Spleen (tissue), 7 donors: ENCODE data around the gene ZNF862.

Experiments used
- POLR2AphosphoS5 ChIP-seq, 3 donors: sonication (generic); formaldehyde crosslinking; IDR thresholded peaks; one replicate each; pipeline ENCODE4 v1.5.1; 2017; ENCODE audit warnings: antibody characterized with exemption in 3 of 3
- TF ChIP-seq, protein P1 (sequence below), 11 experiments: fragments of 200-600 bp in 7 of 11; fragments of 450-650 bp in 4 of 11; sonication (generic) in 4 of 11; IDR thresholded peaks in 8 of 11; conservative IDR thresholded peaks in 3 of 11; 1 replicate in 7 of 11; 2 replicates in 4 of 11; pipeline versions ENCODE4 v1.4.0 to v1.8.0; 2016 to 2021; ENCODE audit warnings: antibody characterized with exemption in 11 of 11, inconsistent platforms in 4 of 11, mild to moderate bottlenecking in 1 of 11
- donor health status: DM: no; HTN: no; CAD: no; lungs with moderate emphysema.
- donor health status: DM: no; HTN: no; CAD: no.
- donor health status: DM: no; HTN: no; CAD: no.

DNA sequence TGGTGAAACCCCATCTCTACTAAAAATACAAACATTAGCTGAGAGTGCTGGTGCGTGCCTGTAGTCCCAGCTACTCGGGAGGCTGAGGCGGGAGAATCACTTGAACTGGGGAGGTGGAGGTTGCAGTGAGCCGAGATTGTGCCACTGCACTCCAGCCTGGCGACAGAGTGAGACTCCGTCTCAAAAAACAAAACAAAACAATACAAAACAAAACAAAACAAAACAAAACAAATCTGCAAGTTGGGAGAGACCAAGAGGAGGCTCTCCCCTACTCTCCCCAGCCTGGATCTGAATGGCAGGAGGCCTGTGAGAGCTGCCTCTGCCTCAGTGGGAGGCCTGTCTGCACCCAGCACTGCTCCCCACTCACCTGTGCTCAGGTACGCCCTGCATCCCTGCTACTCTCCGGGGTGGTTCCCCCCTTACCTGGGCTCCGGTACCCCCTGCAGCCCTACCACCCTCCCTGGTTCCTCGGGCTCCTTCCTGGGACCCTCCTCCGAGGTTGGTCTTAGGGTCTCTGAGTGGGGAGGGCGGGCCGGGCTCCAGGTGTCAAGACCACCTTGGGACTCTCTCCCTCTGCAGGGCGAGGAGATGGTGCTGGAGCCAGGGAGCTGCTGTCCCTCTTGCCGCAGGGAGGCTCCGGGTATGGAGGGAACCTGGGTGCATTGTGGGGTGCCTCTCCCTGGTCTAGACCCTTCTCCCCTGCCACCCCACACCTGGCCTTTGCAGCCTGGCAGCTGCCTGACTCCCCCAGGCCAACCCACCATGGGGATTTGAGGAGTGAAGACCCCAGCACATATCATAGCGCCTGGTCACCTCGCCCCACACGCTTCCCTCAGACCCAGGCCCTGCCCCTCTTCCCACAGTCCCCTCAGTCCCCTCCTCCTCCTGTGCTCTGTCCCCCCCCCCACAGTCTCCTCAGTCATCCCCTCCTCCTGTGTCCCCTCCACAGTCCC is 9.5 kb upstream of the ZNF862 start:
- TF ChIP-seq POLR2AphosphoS5 (IDR thresholded peaks at IDR 0.05), result no peak
- TF ChIP-seq, protein P1, sequence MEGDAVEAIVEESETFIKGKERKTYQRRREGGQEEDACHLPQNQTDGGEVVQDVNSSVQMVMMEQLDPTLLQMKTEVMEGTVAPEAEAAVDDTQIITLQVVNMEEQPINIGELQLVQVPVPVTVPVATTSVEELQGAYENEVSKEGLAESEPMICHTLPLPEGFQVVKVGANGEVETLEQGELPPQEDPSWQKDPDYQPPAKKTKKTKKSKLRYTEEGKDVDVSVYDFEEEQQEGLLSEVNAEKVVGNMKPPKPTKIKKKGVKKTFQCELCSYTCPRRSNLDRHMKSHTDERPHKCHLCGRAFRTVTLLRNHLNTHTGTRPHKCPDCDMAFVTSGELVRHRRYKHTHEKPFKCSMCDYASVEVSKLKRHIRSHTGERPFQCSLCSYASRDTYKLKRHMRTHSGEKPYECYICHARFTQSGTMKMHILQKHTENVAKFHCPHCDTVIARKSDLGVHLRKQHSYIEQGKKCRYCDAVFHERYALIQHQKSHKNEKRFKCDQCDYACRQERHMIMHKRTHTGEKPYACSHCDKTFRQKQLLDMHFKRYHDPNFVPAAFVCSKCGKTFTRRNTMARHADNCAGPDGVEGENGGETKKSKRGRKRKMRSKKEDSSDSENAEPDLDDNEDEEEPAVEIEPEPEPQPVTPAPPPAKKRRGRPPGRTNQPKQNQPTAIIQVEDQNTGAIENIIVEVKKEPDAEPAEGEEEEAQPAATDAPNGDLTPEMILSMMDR (IDR thresholded peaks at IDR 0.05 in 8 of 11, conservative IDR thresholded peaks at IDR 0.05 in 3 of 11), result no peak
